NT2/D1 (cell line): ENCODE data around the gene SF3B6.

Experiments used
- YY1 ChIP-seq: IDR thresholded peaks from 2 replicates; pipeline ENCODE4 v1.6.1; 2011; ENCODE audit not compliant: insufficient read length, insufficient read depth
- ZNF274 ChIP-seq: IDR thresholded peaks from 2 replicates; pipeline ENCODE4 v1.6.1; 2011; ENCODE audit warnings: mild to moderate bottlenecking, low read depth, low read length

GRCh38 chr2:24020244-24020643 is 55.9 kb downstream of the SF3B6 start:
- TF ChIP-seq ZNF274 (no peak), YY1 (no peak)
